H1 (cell line): ENCODE data around the gene NKX6-1.

ENCODE experiments used
- POLR2A ChIP-seq, 2 experiments: IDR thresholded peaks; 1 replicate in 1 of 2; 2 replicates in 1 of 2; pipeline ENCODE4 v1.6.1; 2011; ENCODE audit warnings: low read depth in 2 of 2, low read length in 2 of 2, mild to moderate bottlenecking in 2 of 2; ENCODE audit errors: control extremely low read depth in 1 of 2
- POLR2AphosphoS5 ChIP-seq: IDR thresholded peaks from 2 replicates; pipeline ENCODE4 v1.6.1; 2011; ENCODE audit warnings: low read depth, low read length
- RFX5 ChIP-seq: IDR thresholded peaks from 2 replicates; pipeline ENCODE4 v1.6.1; 2011; ENCODE audit warnings: low read depth, low read length, improper control_type of control experiment, borderline replicate concordance
- TF ChIP-seq, protein P1 (sequence below), 3 experiments: IDR thresholded peaks; 1 replicate in 2 of 3; 2 replicates in 1 of 3; pipeline versions ENCODE4 v1.5.1 to v1.6.1; 2011; ENCODE audit warnings: low read length in 3 of 3, mild to moderate bottlenecking in 3 of 3, inconsistent platforms in 2 of 3, low read depth in 1 of 3, moderate library complexity in 1 of 3; ENCODE audit not compliant: insufficient read depth in 1 of 3; ENCODE audit errors: control extremely low read depth in 1 of 3
- TF ChIP-seq, protein P2 (sequence below): IDR thresholded peaks from 2 replicates; pipeline ENCODE4 v1.6.1; 2011; ENCODE audit warnings: low read depth, mild to moderate bottlenecking, low read length; ENCODE audit not compliant: insufficient read depth

DNA sequence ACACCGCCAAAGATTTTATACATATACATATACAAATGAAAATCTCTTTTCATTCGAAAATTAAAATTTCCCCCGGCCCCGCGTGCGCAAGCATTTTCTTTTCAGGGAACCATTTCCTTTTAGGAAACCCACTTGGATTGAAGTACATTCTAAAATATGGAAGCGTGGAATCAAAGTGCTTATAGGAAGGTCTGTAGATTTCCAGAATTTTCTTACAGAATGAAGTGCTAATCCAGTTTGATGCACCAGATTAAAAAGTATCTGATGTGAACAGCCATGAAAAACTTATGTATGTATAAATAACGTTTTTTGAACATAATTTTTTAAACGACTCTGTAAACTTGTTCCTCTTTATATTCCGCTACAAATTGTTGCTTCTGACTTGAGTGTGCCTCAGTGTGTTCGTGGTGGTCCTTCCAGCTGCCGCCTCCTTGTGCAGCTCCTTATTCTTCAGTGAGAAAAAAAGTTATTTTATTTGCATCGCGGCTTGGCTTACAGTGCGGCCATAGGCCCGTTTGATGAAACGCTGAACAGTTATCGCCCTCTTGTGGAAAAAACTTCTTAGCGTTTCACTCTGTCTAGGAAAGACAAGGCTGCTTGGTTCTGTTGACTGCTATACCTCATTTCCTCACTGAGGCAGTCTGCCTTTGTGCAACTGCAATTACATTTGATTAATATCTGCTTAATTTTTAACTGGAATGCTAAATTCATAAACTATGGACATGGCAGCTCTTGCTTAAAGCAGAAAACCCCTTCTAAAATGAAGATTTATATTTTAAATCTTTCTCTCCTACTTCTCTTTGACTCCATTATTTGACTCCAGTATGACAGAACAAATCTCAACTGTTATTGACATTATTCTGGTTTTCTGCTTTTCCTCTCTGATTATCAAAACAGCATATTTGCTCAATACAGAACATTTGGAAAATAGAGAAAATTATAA lies 4.7 kb upstream of the NKX6-1 start:
- TF ChIP-seq, protein P1, sequence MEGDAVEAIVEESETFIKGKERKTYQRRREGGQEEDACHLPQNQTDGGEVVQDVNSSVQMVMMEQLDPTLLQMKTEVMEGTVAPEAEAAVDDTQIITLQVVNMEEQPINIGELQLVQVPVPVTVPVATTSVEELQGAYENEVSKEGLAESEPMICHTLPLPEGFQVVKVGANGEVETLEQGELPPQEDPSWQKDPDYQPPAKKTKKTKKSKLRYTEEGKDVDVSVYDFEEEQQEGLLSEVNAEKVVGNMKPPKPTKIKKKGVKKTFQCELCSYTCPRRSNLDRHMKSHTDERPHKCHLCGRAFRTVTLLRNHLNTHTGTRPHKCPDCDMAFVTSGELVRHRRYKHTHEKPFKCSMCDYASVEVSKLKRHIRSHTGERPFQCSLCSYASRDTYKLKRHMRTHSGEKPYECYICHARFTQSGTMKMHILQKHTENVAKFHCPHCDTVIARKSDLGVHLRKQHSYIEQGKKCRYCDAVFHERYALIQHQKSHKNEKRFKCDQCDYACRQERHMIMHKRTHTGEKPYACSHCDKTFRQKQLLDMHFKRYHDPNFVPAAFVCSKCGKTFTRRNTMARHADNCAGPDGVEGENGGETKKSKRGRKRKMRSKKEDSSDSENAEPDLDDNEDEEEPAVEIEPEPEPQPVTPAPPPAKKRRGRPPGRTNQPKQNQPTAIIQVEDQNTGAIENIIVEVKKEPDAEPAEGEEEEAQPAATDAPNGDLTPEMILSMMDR (IDR thresholded peaks at IDR 0.05; ENCODE audit: control extremely low read depth in 1 of 3, insufficient read depth in 1 of 3, low read depth in 1 of 3, low read length in 3 of 3): peak in 2 of 3 experiments; percentile 82; a peak in 3 of 4 replicates
- TF ChIP-seq POLR2AphosphoS5: no peak
- TF ChIP-seq, protein P2, sequence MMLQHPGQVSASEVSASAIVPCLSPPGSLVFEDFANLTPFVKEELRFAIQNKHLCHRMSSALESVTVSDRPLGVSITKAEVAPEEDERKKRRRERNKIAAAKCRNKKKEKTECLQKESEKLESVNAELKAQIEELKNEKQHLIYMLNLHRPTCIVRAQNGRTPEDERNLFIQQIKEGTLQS: no peak
- no peak for TF ChIP-seq POLR2A (IDR thresholded peaks at IDR 0.05; ENCODE audit: control extremely low read depth in 1 of 2, low read depth in 2 of 2, low read length in 2 of 2)
- no peak for TF ChIP-seq RFX5
